ENCODE results near the gene DNAH12. TPM values are rescaled to one million over a fixed set of nuclear protein-coding genes. Genes with fewer than 3 reads are reported as not detected.

Gene DNAH12
- total RNA-seq, result 0.62 TPM

GRCh38 chr3:57544181-57545125, at the start of gene DNAH12:
TSS of gene DNAH12 (minus strand) at chr3:57544344. CDS start at chr3:57542870, 1,474 bp downstream.
- DNase-seq, result no peak

DNA sequence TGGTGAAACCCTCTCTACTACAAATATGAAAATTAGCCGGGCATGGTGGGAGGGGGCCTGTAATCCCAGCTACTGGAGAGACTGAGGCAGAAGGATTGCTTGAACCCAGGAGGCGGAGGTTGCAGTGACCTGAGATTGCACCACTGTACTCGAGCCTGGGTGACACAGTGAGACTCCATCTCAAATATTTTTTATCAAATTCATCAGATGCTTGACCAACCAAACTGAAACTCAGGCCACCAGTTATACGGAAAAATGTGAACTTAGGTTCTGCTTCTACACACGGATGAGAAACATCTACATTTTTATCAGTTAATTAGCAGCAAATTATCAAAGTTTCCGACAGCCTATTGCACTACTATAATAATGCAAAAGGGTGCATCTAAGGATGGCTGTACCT, 48.2 kb upstream of the DNAH12 start:
- DNase-seq, result no peak

DNA sequence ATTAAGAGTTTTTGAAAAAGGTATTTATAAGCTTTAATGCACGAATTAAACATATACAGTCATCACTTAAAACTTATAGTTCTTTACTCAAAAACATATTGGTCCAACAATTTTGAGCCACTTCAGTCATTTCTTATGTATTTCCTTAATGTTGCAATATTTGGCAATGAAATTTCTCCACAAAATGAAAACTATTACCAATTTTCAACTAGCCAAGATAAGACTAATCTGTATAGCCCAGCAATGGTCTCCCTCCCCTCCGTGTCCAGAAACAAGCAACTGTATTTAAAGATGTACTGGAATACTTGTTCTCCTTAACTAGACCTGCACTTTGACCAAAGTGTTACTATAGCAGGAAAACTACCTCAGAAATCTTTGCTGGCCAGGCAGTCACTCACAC, 43.8 kb upstream of the DNAH12 start:
- DNase-seq, result no peak

DNA sequence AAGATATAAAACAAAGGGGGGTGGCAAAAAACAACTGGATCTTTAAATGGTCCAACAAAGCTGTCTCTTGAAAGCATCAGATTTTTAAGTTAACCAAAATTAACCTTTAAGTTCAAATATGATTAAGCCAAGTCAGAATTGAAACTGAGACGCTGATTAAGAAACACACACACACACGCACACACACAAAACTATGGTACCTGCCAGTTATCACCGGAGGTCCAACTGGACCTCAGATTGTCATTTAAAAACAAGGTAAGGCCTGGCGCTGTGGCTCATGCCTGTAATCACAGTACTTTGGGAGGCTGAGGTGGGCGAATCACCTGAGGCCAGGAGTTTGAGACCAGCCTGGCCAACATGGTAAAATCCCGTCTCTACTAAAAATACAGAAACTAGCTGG, 42.6 kb upstream of the DNAH12 start:
- DNase-seq, result no peak

DNA sequence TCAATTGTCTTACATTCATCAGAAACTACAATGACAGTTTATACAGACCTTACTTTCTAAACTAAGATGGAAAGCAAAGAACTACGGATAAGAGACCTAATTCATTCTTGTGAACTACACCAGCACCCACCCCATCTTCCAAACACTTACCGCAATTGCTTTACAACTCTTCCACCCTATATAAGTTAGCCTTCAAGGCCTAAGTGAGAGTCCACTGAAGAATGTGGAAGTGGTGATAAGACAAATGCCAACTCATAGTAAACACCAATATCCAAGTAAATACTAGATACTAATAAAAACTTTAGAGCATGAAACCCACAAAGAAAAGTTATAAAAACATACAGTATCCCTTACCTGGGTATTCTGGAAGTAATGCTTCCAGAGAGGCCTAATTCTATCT, 39.4 kb upstream of the DNAH12 start:
- DNase-seq, result no peak

DNA sequence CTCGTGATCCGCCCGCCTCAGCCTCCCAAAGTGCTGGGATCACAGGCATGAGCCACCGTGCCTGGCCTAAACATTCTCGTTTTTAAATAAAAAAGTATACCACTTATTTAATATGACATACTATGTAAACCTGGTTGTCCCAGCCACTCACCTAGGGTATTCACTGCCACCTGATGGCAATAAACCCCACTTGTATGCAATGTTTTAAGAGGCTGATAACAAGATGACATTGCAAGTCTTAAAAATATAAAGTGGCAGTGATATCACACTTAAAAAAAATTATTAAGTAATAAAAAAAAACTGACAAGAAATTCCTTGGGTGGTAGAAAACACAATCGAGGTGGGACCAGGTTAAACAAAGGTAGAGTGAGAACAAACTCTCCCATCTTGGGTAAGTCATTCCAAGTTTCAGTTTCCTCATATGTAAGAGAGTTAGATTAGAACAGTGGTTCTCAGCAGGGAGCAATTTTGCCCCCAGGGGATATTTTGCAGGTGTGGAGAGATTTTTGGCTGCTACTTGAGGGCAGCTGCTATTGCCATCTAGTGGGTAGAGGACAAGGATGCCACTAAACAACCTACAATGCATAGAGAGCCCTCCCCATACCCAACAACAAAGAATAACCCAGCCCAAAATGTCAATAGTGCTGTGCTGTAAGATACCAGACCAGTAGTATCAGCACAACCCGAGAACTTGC, 38.5 kb upstream of the DNAH12 start:
- DNase-seq, result no peak

- DNase-seq, result no peak
Measured at GRCh38 chr3:57577801-57578200, 33.7 kb upstream of the DNAH12 start.

DNA sequence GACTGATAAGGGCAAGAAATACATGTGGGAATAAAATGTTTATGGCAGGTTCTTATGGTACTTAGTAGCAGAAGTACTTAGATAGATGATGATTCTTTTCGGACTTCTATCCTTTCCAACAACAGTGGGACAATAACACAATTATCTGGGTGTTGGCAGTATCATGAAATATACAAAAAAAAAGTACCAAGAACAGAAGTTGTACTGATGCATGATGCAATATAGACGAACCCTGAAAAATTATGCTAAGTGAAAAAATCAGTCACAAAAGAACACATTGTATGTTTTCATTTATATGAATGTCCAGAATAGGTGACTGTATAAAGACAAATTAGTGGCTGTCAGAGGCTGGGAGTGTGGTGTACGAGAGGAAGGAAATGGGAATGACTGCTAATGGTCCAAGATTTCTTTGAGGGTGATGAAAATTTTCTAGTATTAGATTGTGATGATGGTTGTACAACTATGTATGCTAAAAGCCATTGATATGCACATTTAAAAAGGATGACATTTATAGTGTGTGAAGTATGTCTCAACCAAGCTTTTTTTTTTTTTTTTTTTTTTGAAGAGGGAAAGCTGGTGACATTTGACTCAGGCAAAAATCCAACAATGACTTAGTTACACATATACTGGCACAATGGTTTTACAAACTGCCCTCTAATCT, 32.0 kb upstream of the DNAH12 start:
- DNase-seq, result no peak

GRCh38 chr3:57572096-57572495, 28.0 kb upstream of the DNAH12 start:
- DNase-seq, result no peak

DNA sequence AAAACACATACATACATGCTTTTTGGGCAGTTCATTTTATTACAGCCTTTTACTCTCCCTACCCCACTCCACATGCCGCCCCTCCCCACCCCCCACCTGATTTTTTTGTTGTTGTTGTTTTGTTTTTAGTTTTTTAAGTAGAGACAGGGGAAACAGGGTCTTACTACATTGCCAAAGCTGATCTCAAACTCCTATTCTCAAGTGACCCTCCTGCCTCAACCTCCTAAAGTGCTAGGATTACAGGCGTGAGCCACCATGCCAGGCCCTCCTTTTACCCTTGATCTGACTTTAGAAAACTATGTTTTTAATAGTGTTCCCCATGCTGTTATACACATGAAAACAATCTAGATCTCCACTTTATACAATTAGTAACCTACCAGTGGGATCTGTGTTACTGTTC, 26.7 kb upstream of the DNAH12 start:
- DNase-seq, result no peak

DNA sequence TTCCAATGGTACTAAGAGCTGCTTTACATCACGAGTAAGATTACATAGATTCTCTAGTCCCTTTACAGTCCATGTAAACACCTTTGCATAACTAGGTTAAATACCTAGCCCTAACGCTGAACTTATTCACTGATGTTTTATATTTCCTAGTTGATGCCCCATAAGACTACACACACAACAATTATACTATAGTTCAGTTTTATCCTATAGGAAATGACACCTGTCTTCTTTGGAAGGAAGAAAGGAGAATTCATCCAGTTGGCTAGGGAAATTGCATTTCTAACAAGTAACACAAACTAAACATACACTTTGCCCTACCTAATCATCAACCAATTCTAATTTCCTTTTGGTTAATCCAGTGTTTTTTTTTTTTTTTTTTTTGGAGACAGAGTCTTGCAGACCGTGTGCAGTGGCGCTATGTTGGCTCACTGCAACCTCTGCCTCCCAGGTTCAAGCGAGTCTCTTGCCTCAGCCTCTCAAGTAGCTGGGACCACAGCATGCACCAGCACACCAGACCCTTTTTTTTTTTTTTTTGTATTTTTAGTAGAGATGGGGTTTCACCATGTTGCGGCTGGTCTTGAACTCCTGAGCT, 25.8 kb upstream of the DNAH12 start:
- DNase-seq, result no peak

DNA sequence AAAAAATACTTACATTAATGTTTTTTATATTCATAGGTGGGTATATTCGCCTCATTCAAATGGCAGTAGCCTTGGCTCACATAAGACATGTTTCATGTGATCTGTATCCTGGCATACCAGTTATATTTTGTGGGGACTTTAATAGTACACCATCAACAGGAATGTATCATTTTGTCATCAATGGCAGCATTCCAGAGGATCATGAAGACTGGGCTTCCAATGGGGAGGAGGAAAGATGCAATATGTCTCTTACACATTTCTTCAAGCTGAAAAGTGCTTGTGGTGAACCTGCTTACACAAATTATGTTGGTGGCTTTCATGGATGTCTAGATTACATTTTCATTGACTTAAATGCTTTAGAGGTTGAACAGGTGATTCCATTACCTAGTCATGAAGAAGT, 15.4 kb upstream of the DNAH12 start:
- no peak for DNase-seq

- DNase-seq, result no peak
Measured at GRCh38 chr3:57557085-57557537, 13.0 kb upstream of the DNAH12 start.

DNA sequence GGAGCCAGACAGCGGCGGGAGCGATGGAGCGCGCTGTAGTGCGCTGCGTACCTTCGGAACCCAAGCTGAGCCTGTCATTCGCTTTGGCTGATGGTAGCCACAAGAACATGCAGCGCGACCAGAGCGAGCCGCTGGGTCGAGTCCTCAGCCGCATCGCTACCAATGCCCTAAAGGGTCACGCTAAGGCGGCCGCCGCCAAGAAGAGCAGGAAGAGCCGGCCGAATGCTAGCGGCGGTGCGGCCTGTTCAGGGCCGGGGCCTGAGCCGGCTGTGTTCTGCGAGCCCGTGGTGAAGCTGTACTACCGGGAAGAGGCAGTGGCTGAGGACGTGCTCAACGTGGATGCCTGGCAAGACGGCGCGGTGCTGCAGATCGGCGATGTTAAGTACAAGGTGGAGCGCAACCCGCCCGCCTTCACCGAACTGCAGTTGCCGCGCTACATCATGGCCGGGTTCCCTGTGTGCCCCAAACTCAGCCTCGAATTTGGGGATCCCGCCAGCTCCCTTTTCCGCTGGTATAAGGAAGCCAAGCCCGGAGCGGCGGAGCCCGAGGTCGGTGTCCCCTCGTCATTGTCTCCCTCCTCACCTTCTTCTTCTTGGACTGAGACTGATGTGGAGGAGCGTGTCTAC, 12.4 kb upstream of the DNAH12 start:
- no peak for DNase-seq

GRCh38 chr3:57555738-57556458, 11.8 kb upstream of the DNAH12 start, which contains the start of gene PDE12:
TSS of gene PDE12 (plus strand) at chr3:57556274. CDS start at chr3:57556380, 106 bp downstream.
- peak; percentile 86 for DNase-seq

DNA sequence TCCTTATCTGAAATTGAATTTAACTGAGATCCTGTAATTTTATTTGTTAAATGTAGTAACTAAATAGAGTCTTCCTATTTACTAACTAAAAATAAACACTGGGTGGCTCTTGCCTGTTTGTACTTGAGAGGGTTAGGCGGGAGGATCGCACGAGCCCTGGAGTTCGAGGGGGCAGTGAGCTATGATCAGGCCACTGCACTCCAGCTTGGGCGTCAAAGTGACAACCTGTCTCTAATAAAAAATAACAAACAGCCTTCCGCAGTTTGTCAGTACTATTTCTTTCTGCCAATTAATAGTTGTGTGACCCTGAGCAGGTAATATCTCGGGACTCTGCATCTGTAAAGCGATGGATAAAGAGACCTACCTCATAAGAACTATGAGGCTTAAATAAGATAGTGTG, 11.2 kb upstream of the DNAH12 start:
- no peak for DNase-seq

DNA sequence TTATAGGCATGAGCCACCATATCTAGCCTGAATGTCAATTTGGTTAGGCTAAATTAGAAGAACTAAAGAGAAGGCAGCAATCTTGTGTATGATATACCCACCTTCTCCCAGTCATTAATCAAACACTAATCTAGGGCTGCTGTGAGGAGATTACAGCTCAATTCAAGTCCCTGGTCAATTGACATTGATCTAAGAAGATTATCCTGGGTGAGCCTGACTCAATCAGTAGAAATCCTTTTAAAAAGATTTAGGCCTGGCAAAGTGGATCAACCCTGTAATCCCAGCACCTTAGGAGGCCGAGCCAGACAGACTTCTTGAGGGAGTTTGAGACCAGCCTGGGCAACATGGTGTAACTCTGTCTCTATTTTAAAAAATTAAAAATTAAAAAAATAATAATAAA, 2.5 kb upstream of the DNAH12 start:
- DNase-seq, result no peak

GRCh38 chr3:57545636-57546268, 1.6 kb upstream of the DNAH12 start:
- no peak for DNase-seq

GRCh38 chr3:57538465-57538864, 5.7 kb downstream of the DNAH12 start:
- DNase-seq, result no peak

GRCh38 chr3:57530071-57530608, 14.0 kb downstream of the DNAH12 start:
- no peak for DNase-seq

Measured in occipital lobe (tissue), 2 donors.